ENCODE measurements around the gene SLC25A12. TPM values are rescaled to one million over a fixed set of nuclear protein-coding genes. Genes with fewer than 3 reads are reported as not detected.

Gene SLC25A12
- total RNA-seq, 1 experiment from 2014 or later = 17.8 TPM

DNA sequence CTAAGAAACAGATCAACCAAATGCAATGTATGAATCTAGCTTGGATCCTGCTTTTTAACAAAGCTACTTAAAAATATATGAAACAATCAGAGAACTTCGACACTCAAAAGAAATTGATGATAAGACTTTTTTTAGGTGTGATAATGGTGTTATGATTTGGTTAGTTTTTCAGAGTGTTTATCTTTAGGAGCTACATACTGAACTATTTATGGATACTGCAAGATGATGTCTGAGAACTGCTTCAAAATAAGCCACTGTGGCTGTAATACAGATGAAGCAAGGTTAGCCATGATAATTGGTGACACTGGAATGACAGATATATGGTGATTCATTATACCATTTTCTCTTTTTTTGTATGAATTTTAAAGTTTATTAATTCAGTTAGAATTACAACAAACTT is 14.2 kb downstream of the SLC25A12 start:
- CTCF ChIA-PET = interaction anchor here (0.9 kb wide), 1 partner anchor 43 kb away, joined by 4 read pairs; no protein-coding TSS in a partner anchor
- TF ChIP-seq, protein P1, sequence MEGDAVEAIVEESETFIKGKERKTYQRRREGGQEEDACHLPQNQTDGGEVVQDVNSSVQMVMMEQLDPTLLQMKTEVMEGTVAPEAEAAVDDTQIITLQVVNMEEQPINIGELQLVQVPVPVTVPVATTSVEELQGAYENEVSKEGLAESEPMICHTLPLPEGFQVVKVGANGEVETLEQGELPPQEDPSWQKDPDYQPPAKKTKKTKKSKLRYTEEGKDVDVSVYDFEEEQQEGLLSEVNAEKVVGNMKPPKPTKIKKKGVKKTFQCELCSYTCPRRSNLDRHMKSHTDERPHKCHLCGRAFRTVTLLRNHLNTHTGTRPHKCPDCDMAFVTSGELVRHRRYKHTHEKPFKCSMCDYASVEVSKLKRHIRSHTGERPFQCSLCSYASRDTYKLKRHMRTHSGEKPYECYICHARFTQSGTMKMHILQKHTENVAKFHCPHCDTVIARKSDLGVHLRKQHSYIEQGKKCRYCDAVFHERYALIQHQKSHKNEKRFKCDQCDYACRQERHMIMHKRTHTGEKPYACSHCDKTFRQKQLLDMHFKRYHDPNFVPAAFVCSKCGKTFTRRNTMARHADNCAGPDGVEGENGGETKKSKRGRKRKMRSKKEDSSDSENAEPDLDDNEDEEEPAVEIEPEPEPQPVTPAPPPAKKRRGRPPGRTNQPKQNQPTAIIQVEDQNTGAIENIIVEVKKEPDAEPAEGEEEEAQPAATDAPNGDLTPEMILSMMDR (IDR thresholded peaks at IDR 0.05; ENCODE audit: unreplicated experiment) = no peak
- no peak overlapping the region for H3K27ac Mint-ChIP-seq (ENCODE audit: unreplicated experiment)
- H3K36me3 Mint-ChIP-seq (ENCODE audit: insufficient read depth, unreplicated experiment) = peaks cover 4% of the 10 kb centered on the region
- H3K4me1 Mint-ChIP-seq (ENCODE audit: low read depth, unreplicated experiment) = no peaks in the 10 kb centered on the region
- intact Hi-C loops (cut with micrococcal nuclease; ENCODE audit: unreplicated experiment) = no loop called here
- no TSS peak for BruUV-seq (replicated peaks)
- DNase-seq = no peak
- no peak overlapping the region for H3K4me3 Mint-ChIP-seq (ENCODE audit: low read depth, unreplicated experiment)
- H3K27me3 Mint-ChIP-seq (ENCODE audit: unreplicated experiment) = no peaks in the 10 kb centered on the region
- no peaks in the 10 kb centered on the region for H3K9me3 Mint-ChIP-seq (ENCODE audit: low read depth, unreplicated experiment)

DNA sequence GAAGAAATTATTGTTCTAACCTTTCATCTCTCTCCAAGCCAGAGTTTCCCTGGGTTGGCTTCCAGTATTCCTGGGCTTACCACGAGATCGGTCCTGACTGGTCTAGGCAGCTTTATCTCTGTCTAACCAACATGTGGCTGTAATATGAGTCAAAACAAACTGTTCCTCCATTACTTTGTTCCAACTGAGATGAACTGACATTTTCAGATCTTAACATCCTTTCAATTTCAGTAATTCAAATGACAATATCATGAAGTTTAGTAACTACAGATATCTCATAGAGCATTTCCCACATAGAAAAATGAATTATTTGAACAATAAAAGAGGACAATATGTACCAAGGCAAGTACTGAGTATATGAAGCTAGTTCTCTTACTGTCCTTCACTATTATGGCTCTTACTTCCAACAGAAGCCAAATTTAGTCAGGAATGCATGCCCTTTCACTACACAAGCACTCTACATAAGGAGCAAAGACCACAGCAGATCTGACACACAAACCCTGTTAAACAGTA is 15.5 kb downstream of the SLC25A12 start:
- CTCF ChIA-PET = no interaction called here
- Mint-ChIP-seq H3K27me3 (ENCODE audit: unreplicated experiment) (no peaks in the 10 kb centered on the region), H3K9me3 (ENCODE audit: low read depth, unreplicated experiment) (no peaks in the 10 kb centered on the region), H3K4me1 (ENCODE audit: low read depth, unreplicated experiment) (no peaks in the 10 kb centered on the region), H3K4me3 (ENCODE audit: low read depth, unreplicated experiment) (no peak overlapping the region), H3K36me3 (ENCODE audit: insufficient read depth, unreplicated experiment) (peaks cover 5% of the 10 kb centered on the region), H3K27ac (ENCODE audit: unreplicated experiment) (no peak overlapping the region)
- intact Hi-C loops (cut with micrococcal nuclease; ENCODE audit: unreplicated experiment) = no loop called here
- no peak for DNase-seq
- TF ChIP-seq, protein P1 (IDR thresholded peaks at IDR 0.05; ENCODE audit: unreplicated experiment) = no peak
- no TSS peak for BruUV-seq (replicated peaks)

DNA sequence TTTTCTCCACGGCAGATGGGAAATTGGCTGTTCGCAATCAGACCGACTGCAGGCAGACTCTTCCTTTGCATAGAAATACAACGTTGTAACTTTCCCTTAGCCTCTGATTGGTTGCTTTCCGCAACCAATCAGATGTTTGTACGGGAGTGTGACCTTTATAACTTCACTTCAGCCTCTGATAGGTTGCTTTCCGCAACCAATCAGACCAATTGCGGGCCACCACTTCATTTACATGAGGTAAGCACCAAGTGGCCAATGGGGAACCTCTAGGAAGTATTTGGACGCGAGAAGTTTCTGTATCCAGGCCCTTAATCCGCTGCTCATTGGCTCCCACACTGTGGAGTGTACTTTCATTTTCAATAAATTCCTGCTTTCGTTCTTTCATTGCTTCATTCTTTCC is 19.1 kb downstream of the SLC25A12 start:
- Mint-ChIP-seq H3K4me1 (ENCODE audit: low read depth, unreplicated experiment) (no peaks in the 10 kb centered on the region), H3K36me3 (ENCODE audit: insufficient read depth, unreplicated experiment) (peaks cover 5% of the 10 kb centered on the region), H3K27ac (ENCODE audit: unreplicated experiment) (no peak overlapping the region), H3K9me3 (ENCODE audit: low read depth, unreplicated experiment) (no peaks in the 10 kb centered on the region), H3K27me3 (ENCODE audit: unreplicated experiment) (no peaks in the 10 kb centered on the region), H3K4me3 (ENCODE audit: low read depth, unreplicated experiment) (no peak overlapping the region)
- no TSS peak for BruUV-seq (replicated peaks)
- CTCF ChIA-PET = no interaction called here
- intact Hi-C loops (cut with micrococcal nuclease; ENCODE audit: unreplicated experiment) = no loop called here
- TF ChIP-seq, protein P1 (IDR thresholded peaks at IDR 0.05; ENCODE audit: unreplicated experiment) = no peak
- no peak for DNase-seq

DNA sequence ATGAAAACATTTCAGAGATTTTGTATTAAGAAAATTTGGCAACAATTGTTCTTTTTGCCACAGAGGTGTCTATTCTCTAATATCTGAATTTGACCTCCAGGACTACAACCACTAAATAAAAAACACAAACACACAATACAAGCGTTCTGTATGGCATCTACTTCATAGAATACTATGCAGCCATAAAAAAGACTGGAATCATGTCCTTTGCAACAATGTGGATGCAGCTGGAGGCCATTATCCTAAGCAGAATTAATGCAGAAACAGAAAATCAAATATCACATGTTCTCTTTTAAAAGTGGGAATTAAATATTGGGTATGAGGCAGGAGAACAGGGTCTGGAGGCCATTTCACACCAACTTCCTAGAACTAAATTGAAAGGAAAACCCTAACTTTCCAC is 19.5 kb downstream of the SLC25A12 start:
- Mint-ChIP-seq H3K27me3 (ENCODE audit: unreplicated experiment) (no peaks in the 10 kb centered on the region), H3K36me3 (ENCODE audit: insufficient read depth, unreplicated experiment) (peaks cover 5% of the 10 kb centered on the region), H3K4me1 (ENCODE audit: low read depth, unreplicated experiment) (no peaks in the 10 kb centered on the region), H3K9me3 (ENCODE audit: low read depth, unreplicated experiment) (no peaks in the 10 kb centered on the region), H3K27ac (ENCODE audit: unreplicated experiment) (no peak overlapping the region), H3K4me3 (ENCODE audit: low read depth, unreplicated experiment) (no peak overlapping the region)
- TF ChIP-seq, protein P1 (IDR thresholded peaks at IDR 0.05; ENCODE audit: unreplicated experiment) = no peak
- intact Hi-C loops (cut with micrococcal nuclease; ENCODE audit: unreplicated experiment) = no loop called here
- DNase-seq = no peak
- BruUV-seq (replicated peaks) = no TSS peak
- CTCF ChIA-PET = no interaction called here

Measured in Calu3 (cell line).